ENCODE results near the gene RWDD1. TPM values are rescaled to one million over a fixed set of nuclear protein-coding genes. Genes with fewer than 3 reads are reported as not detected.

RWDD1 gene
- total and polyA plus RNA-seq, 2 donors (not counting 1 experiment from before 2014, with no cell fraction given): 18.0 to 22.4 TPM

DNA sequence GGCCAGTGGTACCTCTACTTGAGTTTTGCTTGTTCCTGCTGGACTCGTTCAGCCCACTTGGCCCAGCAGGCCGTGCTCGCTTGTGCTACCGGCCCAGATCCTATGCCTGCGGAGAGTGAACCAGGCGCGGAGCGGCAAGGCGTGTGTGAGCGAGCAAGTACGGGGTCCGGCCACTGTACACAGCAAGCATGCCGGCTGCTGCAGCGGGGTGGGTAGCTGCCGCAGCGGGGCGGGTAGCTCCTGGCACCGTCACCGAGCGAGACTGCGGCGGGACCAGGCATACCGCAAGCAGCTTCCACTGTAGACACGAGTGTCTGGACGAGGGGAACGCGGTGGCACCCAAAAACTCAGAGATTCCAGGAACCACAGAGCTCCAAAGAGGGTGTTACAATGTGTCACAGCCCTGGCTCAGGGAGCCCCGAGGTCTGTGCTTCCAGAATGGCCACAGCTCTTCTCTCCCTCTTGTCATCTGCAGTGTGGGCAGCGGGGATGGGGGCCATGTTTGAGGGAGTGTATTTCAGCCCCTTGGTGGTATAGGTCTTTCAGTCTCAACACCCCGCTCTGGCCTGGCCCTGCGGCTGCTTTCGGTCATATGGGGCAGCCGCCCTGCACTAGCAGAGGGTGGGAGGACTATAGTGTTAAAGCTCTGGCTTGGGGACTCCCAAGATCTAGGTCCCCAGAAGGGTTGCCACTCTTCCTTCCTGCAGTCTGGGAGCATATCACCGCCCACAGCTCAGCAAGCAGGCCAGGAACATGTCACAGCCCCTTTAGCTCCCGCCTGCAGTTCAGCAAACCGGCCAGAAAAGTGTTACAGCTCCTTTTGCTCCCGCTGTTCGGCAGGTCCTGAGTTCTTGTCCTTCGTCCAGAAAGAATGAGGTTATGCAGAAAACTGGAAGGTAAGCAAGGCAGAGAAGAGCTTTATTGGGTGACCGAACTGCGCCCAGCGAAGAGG, 6.1 kb upstream of the RWDD1 start:
- Histone ChIP-seq H3K4me3 (ENCODE audit: control extremely low read depth in 1 of 5, extremely low read depth in 1 of 5, insufficient read depth in 1 of 5, low read depth in 2 of 5, low read length in 4 of 5) (peak overlapping the region in 3 of 5 experiments; percentile 1 to 23 (median 16)), H3K4me2 (replicated peaks; ENCODE audit: low read depth, low read length, poor library complexity, severe bottlenecking) (peak overlapping the region; percentile 62), H3K27ac (ENCODE audit: low read length in 2 of 2) (no peak overlapping the region), H3K4me1 (ENCODE audit: control insufficient read depth in 2 of 2, insufficient read depth in 2 of 2, low read length in 2 of 2) (peaks cover 14 to 15% of the 10 kb centered on the region in 2 donors), H2AFZ (ENCODE audit: insufficient read depth, low read depth, low read length, poor library complexity, severe bottlenecking) (peak overlapping the region; percentile 79), H3K9ac (ENCODE audit: low read length) (peak overlapping the region; percentile 22), H3K36me3 (replicated peaks in 1 of 2; ENCODE audit: control extremely low read depth in 1 of 2, control insufficient read depth in 1 of 2, extremely low read depth in 1 of 2, insufficient read depth in 2 of 2, low read length in 1 of 2) (no peaks in the 10 kb centered on the region), H3K9me3 (ENCODE audit: control extremely low read depth in 1 of 3, control insufficient read depth in 2 of 3, insufficient read depth in 1 of 3, low read length in 2 of 3) (no peaks in the 10 kb centered on the region), H3K79me2 (ENCODE audit: control insufficient read depth, insufficient read depth, low read length) (no peaks in the 10 kb centered on the region), H4K20me1 (ENCODE audit: control insufficient read depth, insufficient read depth, low read length, poor library complexity, severe bottlenecking) (no peaks in the 10 kb centered on the region), H3K27me3 (replicated peaks in 1 of 4; ENCODE audit: control extremely low read depth in 1 of 4, control insufficient read depth in 3 of 4, insufficient read depth in 4 of 4, low read length in 3 of 4) (peaks cover 0 to 14% (median 9%) of the 10 kb centered on the region in 4 experiments)
- ATAC-seq (ENCODE audit: low read depth) (peak; percentile 16), DNase-seq (peak; percentile 33)
- Mint-ChIP-seq H3K4me3 (peak overlapping the region; percentile 64), H3K27me3 (peaks cover 31% of the 10 kb centered on the region), H3K4me1 (peaks cover 17% of the 10 kb centered on the region), H3K27ac (no peak overlapping the region), H3K9me3 (ENCODE audit: insufficient read depth) (no peaks in the 10 kb centered on the region)
- WGBS (ENCODE audit: insufficient coverage): 57% methylated on average over 40 of the region's 42 CpGs
- intact Hi-C loops (cut with micrococcal nuclease): loop anchor here (10.0 kb wide), 1 partner anchor 550 kb away; no protein-coding TSS in a partner anchor
- ChIA-PET CTCF (interaction anchor here (0.7 to 4.1 kb wide), 7 partner anchors 10 to 347 kb away, joined by 3 to 29 read pairs (median 4); no protein-coding TSS in a partner anchor), POLR2A (interaction anchor here (0.7 kb wide), 1 partner anchor 277 kb away, joined by 7 read pairs; no protein-coding TSS in a partner anchor)
- TF ChIP-seq, protein P1, sequence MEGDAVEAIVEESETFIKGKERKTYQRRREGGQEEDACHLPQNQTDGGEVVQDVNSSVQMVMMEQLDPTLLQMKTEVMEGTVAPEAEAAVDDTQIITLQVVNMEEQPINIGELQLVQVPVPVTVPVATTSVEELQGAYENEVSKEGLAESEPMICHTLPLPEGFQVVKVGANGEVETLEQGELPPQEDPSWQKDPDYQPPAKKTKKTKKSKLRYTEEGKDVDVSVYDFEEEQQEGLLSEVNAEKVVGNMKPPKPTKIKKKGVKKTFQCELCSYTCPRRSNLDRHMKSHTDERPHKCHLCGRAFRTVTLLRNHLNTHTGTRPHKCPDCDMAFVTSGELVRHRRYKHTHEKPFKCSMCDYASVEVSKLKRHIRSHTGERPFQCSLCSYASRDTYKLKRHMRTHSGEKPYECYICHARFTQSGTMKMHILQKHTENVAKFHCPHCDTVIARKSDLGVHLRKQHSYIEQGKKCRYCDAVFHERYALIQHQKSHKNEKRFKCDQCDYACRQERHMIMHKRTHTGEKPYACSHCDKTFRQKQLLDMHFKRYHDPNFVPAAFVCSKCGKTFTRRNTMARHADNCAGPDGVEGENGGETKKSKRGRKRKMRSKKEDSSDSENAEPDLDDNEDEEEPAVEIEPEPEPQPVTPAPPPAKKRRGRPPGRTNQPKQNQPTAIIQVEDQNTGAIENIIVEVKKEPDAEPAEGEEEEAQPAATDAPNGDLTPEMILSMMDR (IDR thresholded peaks at IDR 0.05): no peak
- TF ChIP-seq EZH2 (IDR thresholded peaks at IDR 0.05; ENCODE audit: borderline replicate concordance, insufficient read depth, low read depth, low read length, poor library complexity, severe bottlenecking): no peak

DNA sequence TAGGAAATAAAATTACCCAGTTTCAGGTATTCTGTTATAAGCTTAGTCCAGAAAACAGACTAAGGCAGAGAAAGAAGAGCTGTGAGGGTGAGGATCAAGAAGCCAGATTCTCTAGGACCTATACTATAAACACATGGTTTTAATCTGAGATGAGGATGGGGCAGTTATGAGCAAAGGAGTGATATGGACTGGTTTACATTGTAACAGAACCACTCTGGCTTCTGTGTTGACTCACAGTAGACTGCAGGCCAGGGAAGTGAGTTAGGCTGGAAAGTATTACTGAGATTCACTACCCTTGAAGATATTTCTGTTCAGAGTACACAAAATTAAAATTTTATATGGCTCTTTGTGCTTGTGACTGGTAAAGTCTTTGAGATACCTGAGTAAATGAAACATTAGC, 3.2 kb upstream of the RWDD1 start:
- H3K4me3 Mint-ChIP-seq: no peak overlapping the region
- POLR2A ChIA-PET: no interaction called here

More for the DNA sequence above, 3.2 kb upstream of the RWDD1 start:
- Histone ChIP-seq H3K79me2 (ENCODE audit: control insufficient read depth, insufficient read depth, low read length) (peaks cover 17% of the 10 kb centered on the region), H3K9ac (ENCODE audit: low read length) (no peak overlapping the region), H3K9me3 (ENCODE audit: control extremely low read depth in 1 of 3, control insufficient read depth in 2 of 3, insufficient read depth in 1 of 3, low read length in 2 of 3) (no peaks in the 10 kb centered on the region), H3K27me3 (replicated peaks in 1 of 4; ENCODE audit: control extremely low read depth in 1 of 4, control insufficient read depth in 3 of 4, insufficient read depth in 4 of 4, low read length in 3 of 4) (peaks cover 0 to 14% (median 7%) of the 10 kb centered on the region in 4 experiments), H4K20me1 (ENCODE audit: control insufficient read depth, insufficient read depth, low read length, poor library complexity, severe bottlenecking) (no peaks in the 10 kb centered on the region), H3K4me3 (ENCODE audit: control extremely low read depth in 1 of 5, extremely low read depth in 1 of 5, insufficient read depth in 1 of 5, low read depth in 2 of 5, low read length in 4 of 5) (no peak overlapping the region), H3K4me2 (replicated peaks; ENCODE audit: low read depth, low read length, poor library complexity, severe bottlenecking) (no peak overlapping the region), H2AFZ (ENCODE audit: insufficient read depth, low read depth, low read length, poor library complexity, severe bottlenecking) (no peak overlapping the region), H3K4me1 (ENCODE audit: control insufficient read depth in 2 of 2, insufficient read depth in 2 of 2, low read length in 2 of 2) (peaks cover 29% of the 10 kb centered on the region in 2 donors), H3K27ac (ENCODE audit: low read length in 2 of 2) (no peak overlapping the region), H3K36me3 (replicated peaks in 1 of 2; ENCODE audit: control extremely low read depth in 1 of 2, control insufficient read depth in 1 of 2, extremely low read depth in 1 of 2, insufficient read depth in 2 of 2, low read length in 1 of 2) (no peaks in the 10 kb centered on the region)
- intact Hi-C loops (cut with micrococcal nuclease): loop anchor here (10.0 kb wide), 1 partner anchor 553 kb away; no protein-coding TSS in a partner anchor
- DNase-seq (no peak), ATAC-seq (ENCODE audit: low read depth) (no peak)
- H3K27me3 Mint-ChIP-seq: peaks cover 15% of the 10 kb centered on the region
- H3K4me1 Mint-ChIP-seq: peaks cover 40% of the 10 kb centered on the region
- CTCF ChIA-PET: interaction anchor here (1.7 kb wide), 1 partner anchor 280 kb away, joined by 5 read pairs; no protein-coding TSS in a partner anchor
- H3K9me3 Mint-ChIP-seq (ENCODE audit: insufficient read depth): no peaks in the 10 kb centered on the region
- H3K27ac Mint-ChIP-seq: no peak overlapping the region
- TF ChIP-seq, protein P1 (IDR thresholded peaks at IDR 0.05): no peak
- no peak for TF ChIP-seq EZH2 (IDR thresholded peaks at IDR 0.05; ENCODE audit: borderline replicate concordance, insufficient read depth, low read depth, low read length, poor library complexity, severe bottlenecking)
